Measurements from ENCODE around the gene NRSN2. TPM values are rescaled to one million over a fixed set of nuclear protein-coding genes. Genes with fewer than 3 reads are reported as not detected.

NRSN2 gene
- total RNA-seq, 1 experiment from 2014 or later = 44.9 TPM

- no TSS peak for BruUV-seq (replicated peaks)
- ChIA-PET CTCF (no interaction called here), POLR2A (interaction anchor here (0.7 kb wide), 3 partner anchors 16 to 89 kb away, joined by 8 to 9 read pairs (median 8); no protein-coding TSS in a partner anchor)
- Histone ChIP-seq H3K4me3 (ENCODE audit: low read depth in 2 of 2, low read length in 2 of 2) (peak overlapping the region; percentile 74 to 79), H3K27me3 (ENCODE audit: control insufficient read depth, insufficient read depth, low read length) (no peaks in the 10 kb centered on the region), H3K4me1 (ENCODE audit: control insufficient read depth, insufficient read depth, low read length) (peaks cover 27% of the 10 kb centered on the region), H3K36me3 (ENCODE audit: control insufficient read depth, insufficient read depth, low read length) (no peaks in the 10 kb centered on the region; the same call in 1 of the 2 replicates), H3K9me3 (ENCODE audit: control insufficient read depth, insufficient read depth, low read depth, low read length) (no peaks in the 10 kb centered on the region), H3K27ac (ENCODE audit: low read length) (peak overlapping the region; percentile 87)
- in situ Hi-C loops (cut with HindIII; ENCODE audit: low pct_unique_long_range_greater_than_20kb, low sequenced_read_pairs) (no loop called here), intact Hi-C loops (cut with micrococcal nuclease; ENCODE audit: unreplicated experiment) (no loop called here)
- TF ChIP-seq POLR2AphosphoS5 (IDR thresholded peaks at IDR 0.05; ENCODE audit: low read depth, low read length) = no peak; the same call in none of the 2 replicates
- no peak for TF ChIP-seq TCF7L2 (IDR thresholded peaks at IDR 0.05; ENCODE audit: low read depth, low read length)
- no peak for TF ChIP-seq CTCF (IDR thresholded peaks at IDR 0.05)
- TF ChIP-seq, protein P1, sequence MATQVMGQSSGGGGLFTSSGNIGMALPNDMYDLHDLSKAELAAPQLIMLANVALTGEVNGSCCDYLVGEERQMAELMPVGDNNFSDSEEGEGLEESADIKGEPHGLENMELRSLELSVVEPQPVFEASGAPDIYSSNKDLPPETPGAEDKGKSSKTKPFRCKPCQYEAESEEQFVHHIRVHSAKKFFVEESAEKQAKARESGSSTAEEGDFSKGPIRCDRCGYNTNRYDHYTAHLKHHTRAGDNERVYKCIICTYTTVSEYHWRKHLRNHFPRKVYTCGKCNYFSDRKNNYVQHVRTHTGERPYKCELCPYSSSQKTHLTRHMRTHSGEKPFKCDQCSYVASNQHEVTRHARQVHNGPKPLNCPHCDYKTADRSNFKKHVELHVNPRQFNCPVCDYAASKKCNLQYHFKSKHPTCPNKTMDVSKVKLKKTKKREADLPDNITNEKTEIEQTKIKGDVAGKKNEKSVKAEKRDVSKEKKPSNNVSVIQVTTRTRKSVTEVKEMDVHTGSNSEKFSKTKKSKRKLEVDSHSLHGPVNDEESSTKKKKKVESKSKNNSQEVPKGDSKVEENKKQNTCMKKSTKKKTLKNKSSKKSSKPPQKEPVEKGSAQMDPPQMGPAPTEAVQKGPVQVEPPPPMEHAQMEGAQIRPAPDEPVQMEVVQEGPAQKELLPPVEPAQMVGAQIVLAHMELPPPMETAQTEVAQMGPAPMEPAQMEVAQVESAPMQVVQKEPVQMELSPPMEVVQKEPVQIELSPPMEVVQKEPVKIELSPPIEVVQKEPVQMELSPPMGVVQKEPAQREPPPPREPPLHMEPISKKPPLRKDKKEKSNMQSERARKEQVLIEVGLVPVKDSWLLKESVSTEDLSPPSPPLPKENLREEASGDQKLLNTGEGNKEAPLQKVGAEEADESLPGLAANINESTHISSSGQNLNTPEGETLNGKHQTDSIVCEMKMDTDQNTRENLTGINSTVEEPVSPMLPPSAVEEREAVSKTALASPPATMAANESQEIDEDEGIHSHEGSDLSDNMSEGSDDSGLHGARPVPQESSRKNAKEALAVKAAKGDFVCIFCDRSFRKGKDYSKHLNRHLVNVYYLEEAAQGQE (IDR thresholded peaks at IDR 0.05; ENCODE audit: insufficient read depth in 1 of 2, low read depth in 2 of 2, low read length in 1 of 2) = no peak
- TF ChIP-seq SIN3A (IDR thresholded peaks at IDR 0.05; ENCODE audit: borderline replicate concordance, insufficient read depth, low read depth, low read length) = no peak
- DNase-seq (ENCODE audit: low read depth, low spot score) = no peak
- ATAC-seq = no peak
Observed at GRCh38 chr20:328027-328974, 18.6 kb upstream of the NRSN2 start.

GRCh38 chr20:328975-329695 is 17.8 kb upstream of the NRSN2 start:
- Histone ChIP-seq H3K9me3 (ENCODE audit: control insufficient read depth, insufficient read depth, low read depth, low read length) (no peaks in the 10 kb centered on the region), H3K27ac (ENCODE audit: low read length) (peak overlapping the region; percentile 71), H3K4me1 (ENCODE audit: control insufficient read depth, insufficient read depth, low read length) (peaks cover 22% of the 10 kb centered on the region), H3K27me3 (ENCODE audit: control insufficient read depth, insufficient read depth, low read length) (no peaks in the 10 kb centered on the region), H3K36me3 (ENCODE audit: control insufficient read depth, insufficient read depth, low read length) (no peaks in the 10 kb centered on the region; the same call in 1 of the 2 replicates), H3K4me3 (ENCODE audit: low read depth in 2 of 2, low read length in 2 of 2) (peak overlapping the region; percentile 74 to 79)
- POLR2A ChIA-PET = interaction anchor here (0.6 to 0.7 kb wide), 4 partner anchors 17 to 646 kb away, joined by 3 to 9 read pairs (median 6); no protein-coding TSS in a partner anchor
- BruUV-seq (replicated peaks) = no TSS peak
- DNase-seq (ENCODE audit: low read depth, low spot score) (no peak), ATAC-seq (no peak)
- TF ChIP-seq POLR2AphosphoS5 (IDR thresholded peaks at IDR 0.05; ENCODE audit: low read depth, low read length) = no peak; the same call in none of the 2 replicates
- no peak for TF ChIP-seq CTCF (IDR thresholded peaks at IDR 0.05)
- TF ChIP-seq SIN3A (IDR thresholded peaks at IDR 0.05; ENCODE audit: borderline replicate concordance, insufficient read depth, low read depth, low read length) = no peak; the same call in 1 of the 2 replicates
- no peak for TF ChIP-seq TCF7L2 (IDR thresholded peaks at IDR 0.05; ENCODE audit: low read depth, low read length)
- TF ChIP-seq, protein P1 (IDR thresholded peaks at IDR 0.05; ENCODE audit: insufficient read depth in 1 of 2, low read depth in 2 of 2, low read length in 1 of 2) = no peak
- in situ Hi-C loops (cut with HindIII; ENCODE audit: low pct_unique_long_range_greater_than_20kb, low sequenced_read_pairs) (no loop called here), intact Hi-C loops (cut with micrococcal nuclease; ENCODE audit: unreplicated experiment) (no loop called here)
- CTCF ChIA-PET = no interaction called here
